Measurements from ENCODE around the gene RPL32. TPM values are rescaled to one million over a fixed set of nuclear protein-coding genes. Genes with fewer than 3 reads are reported as not detected.
A peak's percentile ranks its signal among the peaks of the same experiment; 100 is the strongest.

The RPL32 gene
- total RNA-seq, 1 experiment from 2014 or later: 2,021 TPM

- H3K79me2 ChIP-seq (ENCODE audit: insufficient read depth, low read length): no peaks in the 10 kb centered on the region
- no peak overlapping the region for H3K14ac ChIP-seq (ENCODE audit: insufficient read depth, low read length)
Observed at GRCh38 chr3:12808587-12808986, 32.8 kb downstream of the RPL32 start.

More at GRCh38 chr3:12808587-12808986, 32.8 kb downstream of the RPL32 start:
- no peak overlapping the region for H2BK15ac ChIP-seq (ENCODE audit: low read depth, low read length)
- no peaks in the 10 kb centered on the region for H3K79me1 ChIP-seq (ENCODE audit: insufficient read depth, low read depth, low read length, poor library complexity, severe bottlenecking)
- no peaks in the 10 kb centered on the region for H3K4me1 ChIP-seq (ENCODE audit: insufficient read depth, low read length)
- no peaks in the 10 kb centered on the region for H3K9me3 Mint-ChIP-seq
- no peak overlapping the region for H3K9ac ChIP-seq (ENCODE audit: extremely low read depth, insufficient read length, low read length)
- H2BK120ac ChIP-seq (ENCODE audit: low read depth, low read length, poor library complexity, severe bottlenecking): no peak overlapping the region
- no peak overlapping the region for H4K91ac ChIP-seq (ENCODE audit: insufficient read length, low read depth, low read length)
- H3K4me3 Mint-ChIP-seq: peak overlapping the region; percentile 21 to 76; a peak in 3 of 5 replicates
- H3K36me3 Mint-ChIP-seq (ENCODE audit: insufficient read depth in 1 of 3, low read depth in 3 of 3): peaks cover 2 to 18% (median 12%) of the 10 kb centered on the region in 3 experiments; a peak in 6 of 7 replicates
- H3K4ac ChIP-seq (ENCODE audit: low read depth, low read length): no peak overlapping the region
- no peak for DNase-seq
- no peak overlapping the region for H2BK12ac ChIP-seq (ENCODE audit: insufficient read length, low read depth, low read length)
- no peaks in the 10 kb centered on the region for H3K27me3 ChIP-seq (ENCODE audit: insufficient read depth, low read length)
- H4K8ac ChIP-seq (replicated peaks; ENCODE audit: insufficient read length, low read depth, low read length): no peak overlapping the region
- H4K5ac ChIP-seq (ENCODE audit: insufficient read length, low read depth, low read length): no peak overlapping the region
- H2AK5ac ChIP-seq (ENCODE audit: insufficient read length, low read length): no peak overlapping the region
- no peak overlapping the region for H3K18ac ChIP-seq (ENCODE audit: insufficient read length, low read depth, low read length)
- H3K56ac ChIP-seq (ENCODE audit: insufficient read length, low read depth, low read length): no peak overlapping the region
- no peak overlapping the region for H2BK5ac ChIP-seq (ENCODE audit: insufficient read length, low read length)
- no peaks in the 10 kb centered on the region for H3K9me3 ChIP-seq (ENCODE audit: control insufficient read depth, low read depth, low read length)
- H3K27ac ChIP-seq (ENCODE audit: insufficient read length, low read depth, low read length): no peak overlapping the region
- no peaks in the 10 kb centered on the region for H4K20me1 ChIP-seq (ENCODE audit: control insufficient read depth, insufficient read depth, insufficient read length)
- H3T11ph ChIP-seq (ENCODE audit: low read length): no peak overlapping the region
- no peak overlapping the region for H2AFZ ChIP-seq (ENCODE audit: low read length)
- no peak overlapping the region for H3K4me2 ChIP-seq (ENCODE audit: insufficient read depth, insufficient read length, low read length)
- no CpG with 5 or more reads among the region's 2 CpGs for WGBS (ENCODE audit: extremely low coverage, insufficient read length, low lambda C conversion rate)
- no peak for TF ChIP-seq CTCF (conservative IDR thresholded peaks at IDR 0.05)
- H3K27ac Mint-ChIP-seq: peak overlapping the region in 1 of 3 experiments; percentile 56; a peak in 2 of 7 replicates
- no peak overlapping the region for H3K23ac ChIP-seq (ENCODE audit: insufficient read length, low read depth, low read length)
- H3K23me2 ChIP-seq (ENCODE audit: insufficient read length, low read depth, low read length, poor library complexity, severe bottlenecking): peaks cover 4% of the 10 kb centered on the region
- H3K4me1 Mint-ChIP-seq: peaks cover 16 to 22% of the 10 kb centered on the region in 2 experiments
- peaks cover 1% of the 10 kb centered on the region; the same call in 1 of the 2 replicates for H3K27me3 Mint-ChIP-seq (ENCODE audit: low read depth)
- no peak overlapping the region for H2BK20ac ChIP-seq (ENCODE audit: low read depth, low read length, poor library complexity, severe bottlenecking)
